ENCODE data around the gene RASA3.

GRCh38 chr13:114119196-114119595 lies 13.2 kb downstream of the RASA3 start:
- TF ChIP-seq GATA2 (IDR thresholded peaks at IDR 0.05; ENCODE audit: low read depth, low read length): no peak
- TF ChIP-seq GATA3 (IDR thresholded peaks at IDR 0.05; ENCODE audit: low read depth, low read length): no peak
